ENCODE results near the gene ADCYAP1R1.

The ADCYAP1R1 gene

DNA sequence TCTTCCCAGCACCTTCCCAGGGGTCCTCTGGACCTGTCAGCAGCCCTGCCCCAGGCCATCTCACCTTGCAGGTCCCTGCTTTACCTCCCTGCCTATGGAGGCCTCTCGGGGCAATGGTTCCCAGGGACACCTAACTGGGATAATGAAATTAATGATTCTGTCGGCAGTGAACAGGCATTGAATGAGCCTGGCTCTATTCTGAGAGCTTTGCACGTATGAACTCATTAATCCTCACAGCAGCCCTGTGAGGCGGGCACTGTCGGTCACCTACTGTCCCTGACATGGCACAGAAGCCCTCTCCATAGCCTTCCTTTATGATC, 22.9 kb downstream of the ADCYAP1R1 start:
- Histone ChIP-seq H3K27ac (ENCODE audit: insufficient read depth, low read depth, low read length, poor library complexity, severe bottlenecking) (no peak overlapping the region), H3K9me3 (ENCODE audit: control insufficient read depth, low read length) (no peaks in the 10 kb centered on the region), H3K4me1 (ENCODE audit: control insufficient read depth, insufficient read depth, low read length) (no peaks in the 10 kb centered on the region), H3K4me3 (ENCODE audit: insufficient read depth, low read depth, low read length) (no peak overlapping the region), H3K36me3 (ENCODE audit: control insufficient read depth, insufficient read depth, low read length) (peaks cover 3% of the 10 kb centered on the region), H3K27me3 (ENCODE audit: control insufficient read depth, insufficient read depth, low read length, poor library complexity, severe bottlenecking) (no peaks in the 10 kb centered on the region)
- 94 to 95% methylated on average over 5 of the region's 5 CpGs for WGBS, 2 experiments

GRCh38 chr7:31076051-31076450, 23.9 kb downstream of the ADCYAP1R1 start:
- Histone ChIP-seq H3K4me3 (ENCODE audit: insufficient read depth, low read depth, low read length) (no peak overlapping the region), H3K4me1 (ENCODE audit: control insufficient read depth, insufficient read depth, low read length) (no peaks in the 10 kb centered on the region), H3K27ac (ENCODE audit: insufficient read depth, low read depth, low read length, poor library complexity, severe bottlenecking) (no peak overlapping the region), H3K9me3 (ENCODE audit: control insufficient read depth, low read length) (no peaks in the 10 kb centered on the region), H3K36me3 (ENCODE audit: control insufficient read depth, insufficient read depth, low read length) (peaks cover 3% of the 10 kb centered on the region), H3K27me3 (ENCODE audit: control insufficient read depth, insufficient read depth, low read length, poor library complexity, severe bottlenecking) (no peaks in the 10 kb centered on the region)
- 90 to 92% methylated on average over 8 of the region's 8 CpGs for WGBS, 2 experiments

DNA sequence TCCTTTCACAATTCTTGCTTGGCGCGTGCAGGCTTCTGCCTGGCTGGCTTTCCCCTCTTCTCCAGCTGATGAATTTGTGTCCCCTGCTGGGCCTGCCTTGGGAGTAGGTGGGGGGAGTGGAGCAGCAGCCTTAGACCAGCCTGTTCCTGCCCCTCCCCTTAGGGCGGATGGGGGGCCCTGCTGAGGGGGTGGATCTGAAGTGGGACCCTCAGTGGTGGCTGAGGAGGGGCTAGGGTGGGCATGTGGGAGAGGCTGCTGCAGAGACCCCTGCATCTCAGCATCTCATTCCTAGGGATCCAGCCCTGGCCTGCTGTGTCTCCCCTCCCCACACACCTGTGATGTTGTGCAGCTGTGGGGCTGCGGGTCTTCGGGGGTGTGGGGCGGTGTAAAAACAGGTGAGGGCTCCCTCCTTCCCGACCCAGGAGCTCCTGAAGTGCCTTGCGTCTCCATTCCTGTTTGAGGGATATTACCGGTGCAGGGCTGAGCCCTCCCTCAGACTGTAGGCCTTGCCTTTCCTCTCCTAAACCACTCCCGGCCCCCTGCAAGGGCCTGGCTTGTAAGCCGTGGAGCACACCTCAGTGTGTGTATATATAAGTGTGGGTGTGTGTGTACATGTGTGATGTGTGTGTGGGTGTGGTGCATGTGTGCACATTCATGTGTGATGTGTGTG, 24.7 kb downstream of the ADCYAP1R1 start:
- 84 to 85% methylated on average over 11 of the region's 11 CpGs for WGBS, 2 experiments
- no peaks in the 10 kb centered on the region for H3K27me3 ChIP-seq (ENCODE audit: control insufficient read depth, insufficient read depth, low read length, poor library complexity, severe bottlenecking)
- no peak overlapping the region for H3K4me3 ChIP-seq (ENCODE audit: insufficient read depth, low read depth, low read length)
- no peak overlapping the region for H3K27ac ChIP-seq (ENCODE audit: insufficient read depth, low read depth, low read length, poor library complexity, severe bottlenecking)
- H3K4me1 ChIP-seq (ENCODE audit: control insufficient read depth, insufficient read depth, low read length) = no peaks in the 10 kb centered on the region
- H3K9me3 ChIP-seq (ENCODE audit: control insufficient read depth, low read length) = no peaks in the 10 kb centered on the region
- H3K36me3 ChIP-seq (ENCODE audit: control insufficient read depth, insufficient read depth, low read length) = peaks cover 3% of the 10 kb centered on the region

- Histone ChIP-seq H3K36me3 (ENCODE audit: control insufficient read depth, insufficient read depth, low read length) (no peaks in the 10 kb centered on the region), H3K4me1 (ENCODE audit: control insufficient read depth, insufficient read depth, low read length) (no peaks in the 10 kb centered on the region), H3K9me3 (ENCODE audit: control insufficient read depth, low read length) (no peaks in the 10 kb centered on the region), H3K27me3 (ENCODE audit: control insufficient read depth, insufficient read depth, low read length, poor library complexity, severe bottlenecking) (no peaks in the 10 kb centered on the region), H3K27ac (ENCODE audit: insufficient read depth, low read depth, low read length, poor library complexity, severe bottlenecking) (no peak overlapping the region), H3K4me3 (ENCODE audit: insufficient read depth, low read depth, low read length) (no peak overlapping the region)
- WGBS, 2 experiments = 95% methylated on average over 10 of the region's 10 CpGs
These were observed 25.6 kb downstream of the ADCYAP1R1 start for GRCh38 chr7:31077484-31078362.

DNA sequence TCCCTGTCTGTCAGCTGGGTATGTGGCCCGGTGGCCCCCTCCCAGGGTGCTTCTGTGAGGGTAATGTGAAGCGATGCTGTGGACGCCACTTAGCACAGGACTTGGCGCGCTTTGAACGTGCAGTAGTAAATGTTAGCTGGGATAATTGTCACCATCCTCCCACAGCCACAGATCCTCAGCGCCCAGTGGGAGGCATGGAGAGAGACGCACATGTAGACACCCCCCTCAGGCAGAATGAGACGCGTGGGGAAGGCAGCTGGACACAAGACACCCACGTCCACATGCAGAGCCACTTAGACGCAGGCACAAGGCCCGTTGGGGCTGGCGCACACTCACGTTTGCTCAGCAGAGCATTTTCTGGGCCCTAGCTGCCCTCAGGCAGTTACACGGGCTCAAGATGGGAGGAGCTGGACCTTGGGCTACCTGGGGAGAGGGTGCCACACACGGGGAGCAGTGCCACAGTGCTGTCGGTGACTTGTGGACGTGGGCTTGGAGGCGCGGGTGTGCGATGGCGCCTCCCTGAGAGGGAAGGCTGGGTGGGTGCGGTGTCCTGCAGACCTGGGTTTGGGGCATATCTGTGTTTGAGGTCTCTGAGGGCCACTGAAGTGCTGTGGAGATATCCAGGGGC, 26.4 kb downstream of the ADCYAP1R1 start:
- 95 to 96% methylated on average over 24 of the region's 24 CpGs for WGBS, 2 experiments
- H3K4me1 ChIP-seq (ENCODE audit: control insufficient read depth, insufficient read depth, low read length) = no peaks in the 10 kb centered on the region
- no peak overlapping the region for H3K4me3 ChIP-seq (ENCODE audit: insufficient read depth, low read depth, low read length)
- H3K27me3 ChIP-seq (ENCODE audit: control insufficient read depth, insufficient read depth, low read length, poor library complexity, severe bottlenecking) = no peaks in the 10 kb centered on the region
- no peaks in the 10 kb centered on the region for H3K36me3 ChIP-seq (ENCODE audit: control insufficient read depth, insufficient read depth, low read length)
- H3K27ac ChIP-seq (ENCODE audit: insufficient read depth, low read depth, low read length, poor library complexity, severe bottlenecking) = no peak overlapping the region
- H3K9me3 ChIP-seq (ENCODE audit: control insufficient read depth, low read length) = no peaks in the 10 kb centered on the region

DNA sequence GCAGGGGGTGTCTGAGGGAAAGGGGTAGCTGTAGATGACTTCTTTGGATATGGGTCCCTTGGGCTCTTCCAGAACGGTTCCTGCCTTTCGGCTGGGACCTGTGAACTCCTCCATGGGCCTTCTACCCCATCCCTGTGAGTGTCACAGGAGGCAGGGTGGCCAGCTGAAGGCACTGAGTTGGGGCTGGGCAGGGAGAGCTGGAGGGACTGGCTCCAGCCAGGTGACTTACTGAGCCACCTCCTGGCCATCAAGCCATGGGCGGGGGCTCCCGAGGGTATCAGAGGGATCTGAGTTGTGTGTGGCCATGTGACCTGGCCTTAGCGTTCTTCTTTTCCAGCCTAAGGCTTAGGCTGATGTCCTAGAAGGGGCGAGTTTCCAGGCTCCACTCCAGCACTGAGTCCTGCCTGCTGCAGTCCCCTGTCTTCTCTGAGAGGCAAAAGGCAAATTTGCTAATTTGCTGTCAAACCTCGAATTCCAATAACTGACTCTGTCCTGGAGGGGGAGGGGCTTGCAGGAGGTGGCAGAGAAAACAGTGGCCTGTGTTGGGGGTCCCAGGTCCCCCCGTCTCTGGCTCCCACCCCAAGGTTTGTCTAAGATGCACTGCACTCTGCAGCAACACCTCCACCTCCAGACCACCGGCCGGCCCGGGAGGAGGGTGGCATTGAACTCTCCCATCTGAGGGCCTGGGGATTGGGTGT, 27.2 kb downstream of the ADCYAP1R1 start:
- Histone ChIP-seq H3K4me3 (ENCODE audit: insufficient read depth, low read depth, low read length) (no peak overlapping the region), H3K9me3 (ENCODE audit: control insufficient read depth, low read length) (no peaks in the 10 kb centered on the region), H3K27me3 (ENCODE audit: control insufficient read depth, insufficient read depth, low read length, poor library complexity, severe bottlenecking) (no peaks in the 10 kb centered on the region), H3K36me3 (ENCODE audit: control insufficient read depth, insufficient read depth, low read length) (no peaks in the 10 kb centered on the region), H3K27ac (ENCODE audit: insufficient read depth, low read depth, low read length, poor library complexity, severe bottlenecking) (no peak overlapping the region), H3K4me1 (ENCODE audit: control insufficient read depth, insufficient read depth, low read length) (no peaks in the 10 kb centered on the region)
- WGBS, 2 experiments = 90 to 92% methylated on average over 11 of the region's 11 CpGs

GRCh38 chr7:31079824-31080511, 27.9 kb downstream of the ADCYAP1R1 start:
- Histone ChIP-seq H3K36me3 (ENCODE audit: control insufficient read depth, insufficient read depth, low read length) (no peaks in the 10 kb centered on the region), H3K27me3 (ENCODE audit: control insufficient read depth, insufficient read depth, low read length, poor library complexity, severe bottlenecking) (no peaks in the 10 kb centered on the region), H3K4me3 (ENCODE audit: insufficient read depth, low read depth, low read length) (no peak overlapping the region), H3K27ac (ENCODE audit: insufficient read depth, low read depth, low read length, poor library complexity, severe bottlenecking) (no peak overlapping the region), H3K9me3 (ENCODE audit: control insufficient read depth, low read length) (no peaks in the 10 kb centered on the region), H3K4me1 (ENCODE audit: control insufficient read depth, insufficient read depth, low read length) (no peaks in the 10 kb centered on the region)
- 93 to 97% methylated on average over 6 of the region's 6 CpGs for WGBS, 2 experiments

GRCh38 chr7:31080763-31081162, 28.7 kb downstream of the ADCYAP1R1 start:
- WGBS, 2 experiments = 90 to 93% methylated on average over 5 to 6 of the region's 6 CpGs

DNA sequence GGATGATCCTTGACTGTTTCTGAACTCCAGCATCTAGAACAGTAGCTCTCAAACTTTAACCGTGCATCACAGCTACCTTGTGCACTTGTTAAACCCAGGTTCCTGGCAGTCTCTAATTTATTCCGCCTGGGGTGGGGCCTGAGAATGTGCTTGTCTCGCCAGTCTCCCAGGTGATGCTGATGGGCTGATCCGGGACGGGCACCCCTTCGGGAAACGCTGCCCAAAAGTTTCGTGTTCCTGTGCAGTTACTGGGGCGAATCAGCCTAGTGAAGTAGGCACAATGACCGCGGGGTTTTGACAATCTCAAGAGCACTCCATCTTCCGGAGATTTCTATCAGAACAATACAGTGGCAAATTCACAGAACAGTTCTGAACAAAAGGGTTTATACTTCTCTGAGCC, 29.9 kb downstream of the ADCYAP1R1 start:
- Histone ChIP-seq H3K27ac (ENCODE audit: insufficient read depth, low read depth, low read length, poor library complexity, severe bottlenecking) (no peak overlapping the region), H3K27me3 (ENCODE audit: control insufficient read depth, insufficient read depth, low read length, poor library complexity, severe bottlenecking) (no peaks in the 10 kb centered on the region), H3K9me3 (ENCODE audit: control insufficient read depth, low read length) (no peaks in the 10 kb centered on the region), H3K36me3 (ENCODE audit: control insufficient read depth, insufficient read depth, low read length) (no peaks in the 10 kb centered on the region), H3K4me1 (ENCODE audit: control insufficient read depth, insufficient read depth, low read length) (no peaks in the 10 kb centered on the region), H3K4me3 (ENCODE audit: insufficient read depth, low read depth, low read length) (no peak overlapping the region)
- WGBS, 2 experiments = 95 to 96% methylated on average over 12 of the region's 12 CpGs

More at GRCh38 chr7:31080763-31081162, 28.7 kb downstream of the ADCYAP1R1 start:
- Histone ChIP-seq H3K36me3 (ENCODE audit: control insufficient read depth, insufficient read depth, low read length) (no peaks in the 10 kb centered on the region), H3K4me1 (ENCODE audit: control insufficient read depth, insufficient read depth, low read length) (no peaks in the 10 kb centered on the region), H3K27ac (ENCODE audit: insufficient read depth, low read depth, low read length, poor library complexity, severe bottlenecking) (no peak overlapping the region), H3K9me3 (ENCODE audit: control insufficient read depth, low read length) (no peaks in the 10 kb centered on the region), H3K27me3 (ENCODE audit: control insufficient read depth, insufficient read depth, low read length, poor library complexity, severe bottlenecking) (no peaks in the 10 kb centered on the region), H3K4me3 (ENCODE audit: insufficient read depth, low read depth, low read length) (no peak overlapping the region)
